Measurements from ENCODE around the gene THADA. TPM values are rescaled to one million over a fixed set of nuclear protein-coding genes. Genes with fewer than 3 reads are reported as not detected.
A peak's percentile ranks its signal among the peaks of the same experiment; 100 is the strongest.

The THADA gene
- total RNA-seq, 1 donor from 2014 or later, result 32.9 TPM

DNA sequence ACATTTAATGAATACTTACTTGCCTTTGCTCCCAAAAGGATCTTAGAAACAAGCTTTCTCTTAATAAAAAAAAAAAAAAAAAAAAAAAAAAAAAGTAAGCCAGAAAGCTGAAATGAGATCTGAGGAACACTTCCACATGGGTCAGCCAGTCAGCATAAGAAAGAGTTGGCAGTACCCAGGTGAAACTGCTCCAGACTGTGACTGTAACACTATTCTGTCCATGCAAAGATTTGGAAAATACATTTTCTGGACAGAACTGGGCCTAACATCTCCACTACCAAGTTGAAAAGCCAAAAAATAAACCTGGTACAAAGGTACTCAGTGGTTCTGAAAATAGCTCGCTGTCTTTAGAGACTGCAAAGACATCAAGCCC is 135.7 kb downstream of the THADA start:
- H3K4me1 ChIP-seq, result peaks cover 77% of the 10 kb centered on the region
- no peak overlapping the region for H3K27ac ChIP-seq
- no peaks in the 10 kb centered on the region for H3K36me3 ChIP-seq
- intact Hi-C loops (cut with DNase I), result no loop called here
- DNase-seq (no peak), ATAC-seq (no peak)
- TF ChIP-seq, protein P1, sequence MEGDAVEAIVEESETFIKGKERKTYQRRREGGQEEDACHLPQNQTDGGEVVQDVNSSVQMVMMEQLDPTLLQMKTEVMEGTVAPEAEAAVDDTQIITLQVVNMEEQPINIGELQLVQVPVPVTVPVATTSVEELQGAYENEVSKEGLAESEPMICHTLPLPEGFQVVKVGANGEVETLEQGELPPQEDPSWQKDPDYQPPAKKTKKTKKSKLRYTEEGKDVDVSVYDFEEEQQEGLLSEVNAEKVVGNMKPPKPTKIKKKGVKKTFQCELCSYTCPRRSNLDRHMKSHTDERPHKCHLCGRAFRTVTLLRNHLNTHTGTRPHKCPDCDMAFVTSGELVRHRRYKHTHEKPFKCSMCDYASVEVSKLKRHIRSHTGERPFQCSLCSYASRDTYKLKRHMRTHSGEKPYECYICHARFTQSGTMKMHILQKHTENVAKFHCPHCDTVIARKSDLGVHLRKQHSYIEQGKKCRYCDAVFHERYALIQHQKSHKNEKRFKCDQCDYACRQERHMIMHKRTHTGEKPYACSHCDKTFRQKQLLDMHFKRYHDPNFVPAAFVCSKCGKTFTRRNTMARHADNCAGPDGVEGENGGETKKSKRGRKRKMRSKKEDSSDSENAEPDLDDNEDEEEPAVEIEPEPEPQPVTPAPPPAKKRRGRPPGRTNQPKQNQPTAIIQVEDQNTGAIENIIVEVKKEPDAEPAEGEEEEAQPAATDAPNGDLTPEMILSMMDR (IDR thresholded peaks at IDR 0.05), result no peak
- H3K4me3 ChIP-seq, result no peak overlapping the region
- no peaks in the 10 kb centered on the region for H3K9me3 ChIP-seq
- H3K27me3 ChIP-seq, result no peaks in the 10 kb centered on the region

DNA sequence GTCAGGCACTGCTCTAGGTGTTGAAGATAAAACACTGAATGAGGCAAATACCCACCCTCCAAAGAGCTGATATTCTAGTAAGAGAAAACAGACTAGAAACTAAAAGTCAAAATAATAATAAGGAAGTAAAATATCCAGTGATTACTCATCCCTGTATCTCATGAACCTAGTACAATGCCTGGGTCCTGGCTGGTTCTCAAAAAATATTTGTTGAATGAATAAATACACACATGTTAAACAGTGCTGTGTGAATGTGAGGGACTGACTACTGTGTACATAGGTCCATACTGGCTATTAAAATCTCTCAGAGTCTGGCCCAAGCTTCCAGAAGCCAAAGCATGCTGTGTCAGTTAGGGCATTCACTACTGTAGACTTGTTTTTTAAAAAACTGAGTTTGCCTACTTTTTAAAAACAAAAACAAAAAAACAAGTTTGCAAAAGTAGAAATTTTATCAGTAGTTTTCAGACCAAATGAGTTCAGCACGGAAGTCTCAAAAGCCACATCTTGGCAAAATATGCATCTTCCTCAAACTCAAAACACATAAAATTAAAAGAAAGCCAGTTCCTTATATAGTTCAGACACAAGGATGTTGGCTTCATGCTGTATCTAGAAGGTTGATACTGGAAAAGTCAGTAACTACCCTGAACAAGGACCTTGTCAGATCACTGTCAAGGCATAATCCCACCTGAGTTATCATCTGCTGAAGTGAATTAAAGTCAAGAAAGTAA is 136.2 kb downstream of the THADA start:
- Histone ChIP-seq H3K4me1 (peaks cover 73% of the 10 kb centered on the region), H3K27me3 (no peaks in the 10 kb centered on the region), H3K9me3 (no peaks in the 10 kb centered on the region), H3K36me3 (no peaks in the 10 kb centered on the region), H3K4me3 (no peak overlapping the region), H3K27ac (no peak overlapping the region)
- intact Hi-C loops (cut with DNase I), result no loop called here
- DNase-seq (no peak), ATAC-seq (no peak)
- TF ChIP-seq, protein P1 (IDR thresholded peaks at IDR 0.05), result no peak

DNA sequence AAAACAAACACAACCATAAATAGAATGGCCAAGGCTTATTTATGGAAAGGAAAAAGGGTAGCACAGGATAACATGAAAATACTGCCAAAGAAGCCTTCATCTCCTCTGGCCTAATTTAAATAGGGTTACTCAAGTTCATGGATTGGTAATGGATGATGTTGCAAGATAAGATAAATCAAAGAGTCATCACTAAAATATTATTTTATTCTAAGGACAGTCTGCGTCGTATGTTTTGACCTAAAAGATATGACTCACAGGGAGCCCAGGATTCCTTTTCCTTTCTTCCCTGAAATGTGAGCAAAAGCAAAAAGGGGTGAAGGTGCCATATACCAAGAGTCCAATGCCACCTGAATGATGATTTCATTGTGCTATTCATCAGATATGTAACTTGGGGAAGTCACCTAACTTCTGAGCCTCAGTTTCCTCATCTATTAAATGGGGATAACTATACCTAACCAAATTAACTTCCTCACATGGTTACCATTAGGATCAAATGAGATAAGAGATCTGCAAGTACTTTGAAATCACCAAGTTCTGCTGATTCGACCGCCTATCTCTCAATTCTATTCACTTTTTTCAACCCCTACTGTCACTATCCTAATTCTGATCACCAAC is 137.7 kb downstream of the THADA start:
- ATAC-seq (no peak), DNase-seq (no peak)
- Histone ChIP-seq H3K27ac (no peak overlapping the region), H3K4me1 (peaks cover 62% of the 10 kb centered on the region), H3K9me3 (no peaks in the 10 kb centered on the region), H3K4me3 (no peak overlapping the region), H3K27me3 (no peaks in the 10 kb centered on the region), H3K36me3 (no peaks in the 10 kb centered on the region)
- TF ChIP-seq, protein P1 (IDR thresholded peaks at IDR 0.05), result no peak
- intact Hi-C loops (cut with DNase I), result no loop called here

DNA sequence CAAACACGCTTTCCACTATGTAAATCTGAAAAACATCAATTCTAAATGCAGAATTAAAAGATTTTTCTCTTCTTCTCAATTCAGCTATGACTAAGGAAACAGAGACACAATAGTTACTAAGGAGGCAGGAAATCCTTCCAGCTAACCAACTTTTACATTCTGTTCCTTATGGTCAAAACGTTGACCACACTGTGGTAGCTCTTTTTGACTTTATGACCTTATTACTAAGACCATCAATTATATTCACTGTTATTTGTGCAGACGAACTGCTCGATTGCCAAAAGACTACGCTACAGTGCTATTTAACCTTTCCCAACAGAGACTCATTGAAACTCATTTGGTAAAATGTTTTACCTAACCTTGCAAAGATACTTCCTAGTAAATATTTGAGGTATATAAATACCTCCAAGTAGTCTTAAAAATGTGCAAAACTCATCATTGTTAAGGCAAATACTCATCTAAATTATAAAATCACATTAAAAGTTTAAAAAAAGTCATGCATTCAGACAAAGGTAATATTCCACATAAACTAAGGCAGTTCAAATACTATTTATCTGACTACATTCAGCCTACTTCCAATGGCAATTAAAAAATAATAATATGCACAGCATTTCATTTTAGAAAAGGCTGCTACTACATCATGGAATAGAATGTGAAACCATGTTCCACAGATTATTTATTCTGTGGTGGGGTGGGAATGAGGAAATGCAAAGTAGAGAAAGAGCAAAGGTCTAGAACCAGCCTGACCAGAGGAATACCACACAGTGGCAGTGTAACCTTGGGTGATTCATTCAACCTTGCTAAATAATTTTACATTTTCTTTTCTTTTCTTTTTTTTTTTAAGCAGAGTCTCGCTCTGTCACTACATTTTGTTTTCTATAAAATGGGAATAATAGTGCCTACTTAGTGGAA is 139.9 kb downstream of the THADA start:
- H3K27me3 ChIP-seq, result no peaks in the 10 kb centered on the region
- intact Hi-C loops (cut with DNase I), result no loop called here
- H3K36me3 ChIP-seq, result no peaks in the 10 kb centered on the region
- no peak overlapping the region for H3K4me3 ChIP-seq
- DNase-seq, result no peak
- TF ChIP-seq, protein P1 (IDR thresholded peaks at IDR 0.05), result peak; percentile 31
- peaks cover 50% of the 10 kb centered on the region for H3K4me1 ChIP-seq
- ATAC-seq, result peak; percentile 92
- H3K9me3 ChIP-seq, result no peaks in the 10 kb centered on the region
- no peak overlapping the region for H3K27ac ChIP-seq

DNA sequence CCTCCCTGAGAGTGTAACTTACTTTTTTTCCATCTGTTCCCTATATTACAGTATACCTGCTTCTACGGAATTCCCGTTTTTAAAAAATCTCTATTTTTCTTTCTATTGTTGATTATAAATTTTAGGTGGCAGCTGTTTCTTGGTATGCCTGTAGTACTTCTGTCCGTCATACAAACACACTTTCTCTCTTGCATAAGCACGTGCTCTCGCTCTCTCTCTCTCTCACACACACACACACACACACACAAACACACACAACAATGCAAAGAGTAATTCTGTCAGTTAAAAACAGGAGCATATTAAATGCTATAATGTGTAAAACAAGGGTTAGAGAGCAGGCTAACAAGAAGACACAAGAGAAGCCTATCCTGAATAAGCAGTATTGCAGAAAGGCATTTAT is 140.5 kb downstream of the THADA start:
- Histone ChIP-seq H3K36me3 (no peaks in the 10 kb centered on the region), H3K27ac (no peak overlapping the region), H3K4me3 (no peak overlapping the region), H3K27me3 (no peaks in the 10 kb centered on the region), H3K9me3 (no peaks in the 10 kb centered on the region), H3K4me1 (peaks cover 43% of the 10 kb centered on the region)
- ATAC-seq (peak; percentile 22), DNase-seq (no peak)
- intact Hi-C loops (cut with DNase I), result no loop called here
- TF ChIP-seq, protein P1 (IDR thresholded peaks at IDR 0.05), result no peak
